AG04449 (cell line): ENCODE data around the gene PCID2.

Experiments
- CTCF ChIA-PET: fragments of 350-600 bp; formaldehyde crosslinking; extraction: SDS; loops from one replicate; lab custom pipeline; 2021; ENCODE audit warnings: antibody characterized with exemption; lab: Yijun Ruan, JAX
- POLR2A ChIA-PET: fragments of 400-600, 350-600 bp; formaldehyde crosslinking; extraction: SDS; loops from one replicate; lab custom pipeline; 2020; ENCODE audit warnings: antibody characterized with exemption, inconsistent platforms; lab: Yijun Ruan, JAX
- DNase-seq: peaks from one replicate; pipeline ENCODE4 v3.0.0-alpha.2; 2010; ENCODE audit warnings: low read depth, low spot score
- H3K4me3 ChIP-seq: 2 replicates; pipeline ENCODE4 v1.5.1; 2011; ENCODE audit warnings: low read depth, mild to moderate bottlenecking, control low read depth, low read length
- TF ChIP-seq, protein P1 (sequence below): IDR thresholded peaks from one replicate; pipeline ENCODE4 v1.5.1; 2011; ENCODE audit warnings: mild to moderate bottlenecking, moderate library complexity, low read length, control low read depth, inconsistent platforms; ENCODE audit not compliant: insufficient read depth; ENCODE audit errors: missing control alignments

PCID2 gene

DNA sequence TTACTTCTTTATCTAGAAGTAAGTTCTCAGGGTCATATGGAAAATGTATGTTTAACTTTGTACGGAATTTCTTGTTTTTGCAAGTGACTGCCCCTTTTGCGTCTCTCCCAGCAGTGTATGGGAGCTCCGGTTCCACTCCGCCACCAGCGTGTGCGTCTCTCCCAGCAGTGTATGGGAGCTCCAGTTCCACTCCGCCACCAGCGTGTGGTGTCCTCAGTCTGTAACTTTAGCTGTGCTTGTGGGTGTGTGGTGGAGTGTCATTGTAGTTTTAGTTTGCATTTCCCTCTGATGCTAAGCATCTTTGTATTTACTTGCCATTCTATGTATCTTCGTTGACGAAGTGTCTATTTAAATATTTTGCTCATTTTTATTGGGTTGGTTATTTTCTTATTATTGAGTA is 3.3 kb upstream of the PCID2 start:
- ChIA-PET CTCF (no interaction called here), POLR2A (no interaction called here)
- H3K4me3 ChIP-seq = no peak overlapping the region
- DNase-seq = no peak
- TF ChIP-seq, protein P1, sequence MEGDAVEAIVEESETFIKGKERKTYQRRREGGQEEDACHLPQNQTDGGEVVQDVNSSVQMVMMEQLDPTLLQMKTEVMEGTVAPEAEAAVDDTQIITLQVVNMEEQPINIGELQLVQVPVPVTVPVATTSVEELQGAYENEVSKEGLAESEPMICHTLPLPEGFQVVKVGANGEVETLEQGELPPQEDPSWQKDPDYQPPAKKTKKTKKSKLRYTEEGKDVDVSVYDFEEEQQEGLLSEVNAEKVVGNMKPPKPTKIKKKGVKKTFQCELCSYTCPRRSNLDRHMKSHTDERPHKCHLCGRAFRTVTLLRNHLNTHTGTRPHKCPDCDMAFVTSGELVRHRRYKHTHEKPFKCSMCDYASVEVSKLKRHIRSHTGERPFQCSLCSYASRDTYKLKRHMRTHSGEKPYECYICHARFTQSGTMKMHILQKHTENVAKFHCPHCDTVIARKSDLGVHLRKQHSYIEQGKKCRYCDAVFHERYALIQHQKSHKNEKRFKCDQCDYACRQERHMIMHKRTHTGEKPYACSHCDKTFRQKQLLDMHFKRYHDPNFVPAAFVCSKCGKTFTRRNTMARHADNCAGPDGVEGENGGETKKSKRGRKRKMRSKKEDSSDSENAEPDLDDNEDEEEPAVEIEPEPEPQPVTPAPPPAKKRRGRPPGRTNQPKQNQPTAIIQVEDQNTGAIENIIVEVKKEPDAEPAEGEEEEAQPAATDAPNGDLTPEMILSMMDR = no peak

DNA sequence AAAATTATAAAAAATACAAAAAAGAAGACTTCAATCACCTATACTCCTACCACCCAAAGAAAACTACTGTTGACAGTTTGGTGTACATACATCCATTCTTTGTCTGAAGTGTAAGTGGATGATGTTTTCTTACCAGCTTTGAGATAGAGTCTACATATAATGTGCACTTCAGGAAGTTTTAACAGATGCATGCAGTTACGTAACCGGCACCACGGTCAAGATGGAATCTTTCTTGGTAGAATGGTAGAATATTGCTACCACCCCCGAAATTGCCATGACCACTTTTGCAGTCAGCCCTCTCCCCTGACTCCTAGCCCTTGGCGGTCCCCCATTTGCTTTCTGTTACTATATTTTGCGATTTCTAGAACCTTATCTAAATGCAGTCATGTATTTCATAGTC is 2.4 kb upstream of the PCID2 start:
- DNase-seq = no peak
- CTCF ChIA-PET = interaction anchor here (1.2 kb wide), 1 partner anchor 30 kb away, joined by 4 read pairs; no protein-coding TSS in a partner anchor
- peak overlapping the region; percentile 13 for H3K4me3 ChIP-seq
- TF ChIP-seq, protein P1 = no peak
- POLR2A ChIA-PET = no interaction called here

DNA sequence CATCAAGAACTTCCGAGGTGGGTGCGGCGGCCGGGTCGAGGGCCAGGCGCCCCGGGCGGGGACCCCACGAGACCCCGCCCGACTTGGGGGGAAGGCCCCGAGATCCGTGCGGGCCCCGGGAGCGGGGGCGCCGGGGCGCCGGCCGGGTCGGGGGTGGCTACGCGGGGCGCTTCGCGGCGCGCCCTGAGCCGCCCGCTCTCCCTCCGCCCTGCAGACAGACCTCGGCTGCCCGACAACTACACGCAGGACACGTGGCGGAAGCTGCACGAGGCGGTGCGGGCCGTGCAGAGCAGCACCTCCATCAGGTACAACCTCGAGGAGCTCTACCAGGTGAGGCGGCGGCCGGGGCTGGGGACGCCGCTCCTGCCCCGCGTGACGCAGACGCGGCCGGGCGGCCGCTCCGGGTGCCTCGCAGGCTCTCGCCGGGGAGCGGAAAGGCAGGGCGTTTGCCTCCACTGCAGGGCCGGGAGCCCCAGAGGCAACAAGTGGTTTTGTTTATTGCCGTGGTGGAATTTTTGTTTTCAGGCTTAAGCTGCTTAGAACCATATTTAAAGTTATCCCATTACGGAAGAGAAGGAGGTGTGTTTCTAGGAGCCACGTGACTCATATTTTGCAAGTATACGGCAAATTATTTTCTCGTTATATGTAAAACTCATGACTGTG is 1.4 kb upstream of the PCID2 start:
- TF ChIP-seq, protein P1 = no peak
- ChIA-PET POLR2A (interaction anchor here (0.7 to 1.1 kb wide), 2 partner anchors 23 to 57 kb away, joined by 3 to 5 read pairs; no protein-coding TSS in a partner anchor), CTCF (interaction anchor here (1.2 to 1.4 kb wide), 5 partner anchors 9 to 175 kb away, joined by 3 to 7 read pairs (median 4); no protein-coding TSS in a partner anchor)
- DNase-seq = no peak
- peak overlapping the region; percentile 76 for H3K4me3 ChIP-seq

DNA sequence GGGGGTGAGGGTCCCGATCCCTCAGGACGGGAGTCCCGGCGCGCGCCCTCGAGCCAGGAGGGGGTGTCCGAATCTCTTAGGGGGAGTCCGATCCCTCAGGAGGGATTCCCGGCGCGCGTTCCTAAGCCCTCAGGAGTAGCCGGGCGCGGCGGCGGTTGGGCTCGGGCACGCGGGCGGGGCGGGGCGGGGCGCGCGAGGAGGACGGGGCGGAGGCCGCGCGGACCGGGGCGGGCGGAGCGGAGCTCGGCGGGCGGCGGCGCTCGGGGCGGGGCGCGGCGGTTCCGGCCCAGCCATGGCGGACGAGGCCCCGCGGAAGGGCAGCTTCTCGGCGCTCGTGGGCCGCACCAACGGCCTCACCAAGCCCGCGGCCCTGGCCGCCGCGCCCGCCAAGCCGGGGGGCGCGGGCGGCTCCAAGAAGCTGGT is 878 bp upstream of the PCID2 start, which contains the start of gene CUL4A:
Gene CUL4A, plus strand, starts transcription at position 278 of the 423 bp plus-strand sequence. Its CDS starts 15 bp downstream, at position 293.
- TF ChIP-seq, protein P1 = no peak
- DNase-seq = no peak
- ChIA-PET POLR2A (interaction anchor here (0.7 to 1.1 kb wide), 2 partner anchors 22 to 56 kb away, joined by 3 to 5 read pairs; no protein-coding TSS in a partner anchor), CTCF (interaction anchor here (1.1 to 1.4 kb wide), 5 partner anchors 10 to 175 kb away, joined by 3 to 7 read pairs (median 3); no protein-coding TSS in a partner anchor)
- peak within 1 kb of the TSS; percentile 76 for H3K4me3 ChIP-seq

- DNase-seq = no peak
- TF ChIP-seq, protein P1 = peak; percentile 0
- ChIA-PET POLR2A (interaction anchor here (1.0 to 1.1 kb wide), 3 partner anchors 30 to 115 kb away, joined by 3 to 4 read pairs (median 3); no protein-coding TSS in a partner anchor), CTCF (interaction anchor here (1.2 to 1.4 kb wide), 2 partner anchors 13 to 172 kb away, joined by 3 to 5 read pairs; no protein-coding TSS in a partner anchor)
- peak overlapping the region; percentile 62 for H3K4me3 ChIP-seq
These were observed 514 bp downstream of the PCID2 start for GRCh38 chr13:113207890-113208420.

- DNase-seq = no peak
- POLR2A ChIA-PET = no interaction called here
- TF ChIP-seq, protein P1 = no peak
- H3K4me3 ChIP-seq = peak overlapping the region; percentile 62
- CTCF ChIA-PET = interaction anchor here (0.9 to 1.4 kb wide), 4 partner anchors 9 to 172 kb away, joined by 3 to 5 read pairs (median 3); no protein-coding TSS in a partner anchor
These were observed 1.0 kb downstream of the PCID2 start for GRCh38 chr13:113207460-113207859.
